ENCODE data around the gene EEF1E1. TPM values are rescaled to one million over a fixed set of nuclear protein-coding genes. Genes with fewer than 3 reads are reported as not detected.

EEF1E1 gene
- total and polyA plus RNA-seq, 2 of the 8 experiments (the other 6 are each of a cell fraction or from before 2014, with no cell fraction given) = 96.8 to 112 TPM

GRCh38 chr6:8135276-8135675 is 32.9 kb upstream of the EEF1E1 start:
- TF ChIP-seq SP2 (IDR thresholded peaks at IDR 0.05; ENCODE audit: low read length) (no peak), POLR2A (IDR thresholded peaks at IDR 0.05; ENCODE audit: control extremely low read depth in 1 of 2, low read depth in 2 of 2, low read length in 2 of 2) (no peak), GTF2F1 (IDR thresholded peaks at IDR 0.05; ENCODE audit: borderline replicate concordance, low read depth, low read length) (no peak), POLR2AphosphoS5 (IDR thresholded peaks at IDR 0.05; ENCODE audit: low read depth, low read length) (no peak), CBX8 (IDR thresholded peaks at IDR 0.05; ENCODE audit: borderline replicate concordance, low read depth, low read length) (no peak), CBX5 (IDR thresholded peaks at IDR 0.05; ENCODE audit: low read depth, low read length) (no peak)
- TF ChIP-seq, protein P1, sequence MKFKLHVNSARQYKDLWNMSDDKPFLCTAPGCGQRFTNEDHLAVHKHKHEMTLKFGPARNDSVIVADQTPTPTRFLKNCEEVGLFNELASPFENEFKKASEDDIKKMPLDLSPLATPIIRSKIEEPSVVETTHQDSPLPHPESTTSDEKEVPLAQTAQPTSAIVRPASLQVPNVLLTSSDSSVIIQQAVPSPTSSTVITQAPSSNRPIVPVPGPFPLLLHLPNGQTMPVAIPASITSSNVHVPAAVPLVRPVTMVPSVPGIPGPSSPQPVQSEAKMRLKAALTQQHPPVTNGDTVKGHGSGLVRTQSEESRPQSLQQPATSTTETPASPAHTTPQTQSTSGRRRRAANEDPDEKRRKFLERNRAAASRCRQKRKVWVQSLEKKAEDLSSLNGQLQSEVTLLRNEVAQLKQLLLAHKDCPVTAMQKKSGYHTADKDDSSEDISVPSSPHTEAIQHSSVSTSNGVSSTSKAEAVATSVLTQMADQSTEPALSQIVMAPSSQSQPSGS (IDR thresholded peaks at IDR 0.05; ENCODE audit: low read length) = no peak
- Histone ChIP-seq H3K14ac (ENCODE audit: insufficient read length) (no peak overlapping the region), H3K4me3 (ENCODE audit: extremely low read depth in 1 of 4, insufficient read depth in 2 of 4, low read depth in 3 of 4, low read length in 4 of 4) (no peak overlapping the region), H2BK12ac (ENCODE audit: low read depth, low read length) (no peak overlapping the region), H3K4ac (replicated peaks; ENCODE audit: insufficient read length, low read depth, low read length) (no peak overlapping the region), H3K36me3 (ENCODE audit: control insufficient read depth in 2 of 4, insufficient read depth in 4 of 4, low read length in 3 of 4) (no peaks in the 10 kb centered on the region), H2AK5ac (ENCODE audit: low read depth, low read length) (no peak overlapping the region), H3K9me3 (ENCODE audit: insufficient read depth in 2 of 2, low read depth in 1 of 2, low read length in 1 of 2) (no peaks in the 10 kb centered on the region), H3K56ac (replicated peaks; ENCODE audit: insufficient read length, low read depth, low read length) (no peak overlapping the region), H2AFZ (ENCODE audit: low read length) (no peak overlapping the region), H3K23ac (ENCODE audit: insufficient read length) (no peak overlapping the region), H3K4me1 (replicated peaks in 1 of 4; ENCODE audit: control insufficient read depth in 3 of 4, insufficient read depth in 4 of 4, low read length in 3 of 4) (no peaks in the 10 kb centered on the region), H2BK120ac (replicated peaks; ENCODE audit: low read depth, low read length) (no peak overlapping the region), H4K20me1 (replicated peaks in 1 of 2; ENCODE audit: control insufficient read depth in 1 of 2, insufficient read depth in 2 of 2, low read length in 2 of 2) (no peaks in the 10 kb centered on the region), H3K4me2 (ENCODE audit: insufficient read depth in 1 of 2, low read depth in 2 of 2, low read length in 2 of 2) (no peak overlapping the region), H3K18ac (ENCODE audit: extremely low read depth, low read length) (no peak overlapping the region), H3K79me2 (ENCODE audit: control insufficient read depth in 1 of 2, insufficient read depth in 2 of 2, low read length in 2 of 2) (no peaks in the 10 kb centered on the region), H3K27me3 (replicated peaks in 1 of 4; ENCODE audit: control insufficient read depth in 3 of 4, extremely low read depth in 1 of 4, insufficient read depth in 3 of 4, low read length in 3 of 4) (no peaks in the 10 kb centered on the region), H3K23me2 (ENCODE audit: low read depth, low read length) (no peaks in the 10 kb centered on the region), H2BK15ac (ENCODE audit: low read length) (no peak overlapping the region), H3K27ac (ENCODE audit: low read depth, low read length) (no peak overlapping the region), H4K5ac (ENCODE audit: insufficient read length, low read depth, low read length) (no peak overlapping the region), H2BK20ac (ENCODE audit: low read length) (no peak overlapping the region), H3K79me1 (ENCODE audit: low read depth, low read length) (no peaks in the 10 kb centered on the region), H4K8ac (ENCODE audit: extremely low read depth, insufficient read depth, low read length) (no peak overlapping the region), H2BK5ac (ENCODE audit: low read depth, low read length) (no peak overlapping the region), H3K9ac (replicated peaks in 1 of 4; ENCODE audit: extremely low read depth in 1 of 4, low read depth in 3 of 4, low read length in 3 of 4) (no peak overlapping the region), H4K91ac (replicated peaks; ENCODE audit: insufficient read length, low read length) (no peak overlapping the region)
- FAIRE-seq (no peak), DNase-seq (ENCODE audit: low read depth in 1 of 2, low spot score in 2 of 2) (no peak)
- POLR2A ChIA-PET (ENCODE audit: partially characterized antibody) = no interaction called here
- WGBS, 2 experiments (ENCODE audit: extremely low coverage in 1 of 2, insufficient coverage in 1 of 2, insufficient read length in 1 of 2, insufficient replicate concordance in 2 of 2, low coverage in 1 of 2, low lambda C conversion rate in 2 of 2, missing lambda C conversion rate in 1 of 2) = 89% methylated on average over 3 of the region's 3 CpGs; no CpG with 5 or more reads in 1 of the 2 experiments
- CTCF ChIA-PET (ENCODE audit: partially characterized antibody) = interaction anchor here (1.4 to 1.7 kb wide), 2 partner anchors 35 to 84 kb away, joined by 6 to 9 read pairs; no protein-coding TSS in a partner anchor
